Purkinje cell (primary cell): ENCODE measurements around the gene UBE2L5. TPM values are rescaled to one million over a fixed set of nuclear protein-coding genes. Genes with fewer than 3 reads are reported as not detected.

Experiments
- polyA plus RNA-seq: library from polyadenylated mRNA; unstranded; fragments of >200 nt; fragmentation: Nextera tagmentation; gene quantifications from 2 replicates; pipeline ENCODE4 v1.2.1, GENCODE V29; 2014

Gene UBE2L5
- 0.50 and 1.2 TPM in 2 replicates for polyA plus RNA-seq

GRCh38 chr13:30422054-30422839 lies at the start of gene UBE2L5:
TSS of gene UBE2L5 (plus strand) at chr13:30422493. CDS start at chr13:30427991, 5,498 bp downstream.

GRCh38 chr13:30465593-30466357 lies 43.5 kb downstream of the UBE2L5 start, which contains the start of gene HMGB1:
TSS of gene HMGB1 (minus strand) at chr13:30465936. CDS start at chr13:30463680, 2,256 bp downstream.

Other genes with a start within 250 kb of the UBE2L5 start
- 15.2 and 16.9 TPM in 2 replicates for gene KATNAL1, start 114.9 kb upstream of the UBE2L5 start, polyA plus RNA-seq
- gene HMGB1, start 43.4 kb downstream of the UBE2L5 start, polyA plus RNA-seq = 571 and 574 TPM in 2 replicates
- 14.9 and 18.6 TPM in 2 replicates for gene USPL1, start 195.4 kb downstream of the UBE2L5 start, polyA plus RNA-seq